KOPT-K1 (cell line): Measurements from ENCODE around the gene NEK11.

Source experiments
- H3K27ac ChIP-seq: fragments of 200-600 bp; sonication (generic); 2 replicates; pipeline ENCODE4 v1.5.1; 2016; ENCODE audit warnings: antibody characterized with exemption, mild to moderate bottlenecking, low read depth, low read length; ENCODE audit not compliant: poor library complexity, severe bottlenecking
- H3K36me3 ChIP-seq: fragments of 200-600 bp; sonication (generic); 2 replicates; pipeline ENCODE4 v1.5.1; 2017; ENCODE audit warnings: antibody characterized with exemption, mild to moderate bottlenecking, low read length, moderate library complexity; ENCODE audit not compliant: insufficient read depth
- H3K9me3 ChIP-seq: fragments of 200-600 bp; sonication (generic); 2 replicates; pipeline ENCODE4 v1.5.1; 2017; ENCODE audit warnings: antibody characterized with exemption, low read length, mild to moderate bottlenecking; ENCODE audit not compliant: insufficient read depth, poor library complexity, severe bottlenecking

NEK11 gene

DNA sequence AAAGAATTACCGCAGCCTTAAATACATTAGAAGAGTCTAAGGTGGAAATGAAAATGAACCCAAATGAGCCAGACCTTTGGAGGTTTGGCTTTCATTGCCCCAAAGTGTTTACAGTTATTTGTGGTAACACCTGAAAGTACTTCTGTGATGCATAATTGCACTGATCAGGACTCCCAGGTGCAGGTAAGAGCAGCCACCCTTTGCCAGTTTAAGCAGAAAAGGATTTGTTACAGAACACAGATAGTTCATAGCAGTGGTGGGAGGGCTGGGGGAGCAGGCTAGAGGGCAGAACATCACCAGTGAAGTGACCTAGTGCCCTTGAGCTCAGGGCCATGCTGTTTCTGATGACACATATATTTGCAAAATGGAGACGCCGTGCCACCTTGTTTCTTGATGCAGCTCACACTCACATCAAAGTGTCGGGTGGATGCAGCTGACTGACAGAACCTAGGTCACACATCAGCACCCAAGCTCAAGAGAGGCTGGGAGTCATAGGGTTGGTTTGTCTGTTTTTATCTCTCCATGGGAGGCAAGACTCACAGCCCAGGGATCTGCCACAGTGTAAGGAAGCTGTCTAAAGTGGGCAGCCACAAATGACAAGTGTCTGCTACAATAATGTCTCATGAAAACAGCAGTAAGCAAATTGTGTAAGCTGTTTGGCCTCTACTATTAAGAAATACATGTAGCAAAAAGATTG lies 49.1 kb downstream of the NEK11 start:
- Histone ChIP-seq H3K27ac (no peak overlapping the region), H3K9me3 (no peaks in the 10 kb centered on the region), H3K36me3 (no peaks in the 10 kb centered on the region)

DNA sequence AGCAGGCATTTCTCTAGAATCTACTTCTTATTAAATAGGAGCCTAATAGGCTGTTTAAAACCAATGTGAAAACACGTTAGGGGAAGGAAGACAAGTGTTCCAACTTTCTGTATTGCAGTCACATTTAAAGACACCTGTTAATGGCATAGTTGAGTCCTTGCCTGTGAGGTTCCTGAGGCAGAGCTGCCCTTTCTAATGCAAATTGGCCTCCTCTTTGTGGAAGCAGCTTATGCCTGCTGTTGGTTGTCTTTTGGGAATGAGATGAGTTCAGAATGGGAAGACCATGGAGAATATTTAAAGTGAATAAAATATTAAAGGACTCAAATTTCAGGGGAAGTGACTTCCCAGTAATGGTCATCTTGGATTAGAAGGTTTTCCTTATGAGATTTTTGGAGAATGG lies 51.2 kb downstream of the NEK11 start:
- no peaks in the 10 kb centered on the region for H3K9me3 ChIP-seq
- H3K27ac ChIP-seq, result no peak overlapping the region
- H3K36me3 ChIP-seq, result no peaks in the 10 kb centered on the region

DNA sequence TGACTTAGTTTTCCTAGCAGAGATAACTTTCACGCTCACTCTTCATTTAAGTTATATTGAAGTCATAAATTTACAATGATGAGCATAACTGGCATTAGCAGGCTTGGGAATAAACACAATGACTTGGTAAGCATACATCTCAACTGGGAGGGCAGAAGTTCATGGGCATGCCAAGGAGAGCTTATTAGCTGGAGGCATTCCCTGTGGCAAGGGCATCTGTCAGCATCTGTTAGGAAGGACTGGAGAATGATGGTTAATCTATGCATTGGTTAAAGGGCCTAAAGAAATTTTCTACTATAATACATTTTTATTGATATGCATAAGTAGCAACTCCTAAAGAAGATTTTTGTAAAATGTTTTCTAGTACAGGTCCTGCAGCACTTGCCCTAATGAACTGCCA lies 52.4 kb downstream of the NEK11 start:
- no peaks in the 10 kb centered on the region for H3K9me3 ChIP-seq
- no peaks in the 10 kb centered on the region for H3K36me3 ChIP-seq
- H3K27ac ChIP-seq, result no peak overlapping the region

- Histone ChIP-seq H3K36me3 (no peaks in the 10 kb centered on the region), H3K9me3 (no peaks in the 10 kb centered on the region), H3K27ac (no peak overlapping the region)
Measured at GRCh38 chr3:131081224-131081623, 54.5 kb downstream of the NEK11 start.

DNA sequence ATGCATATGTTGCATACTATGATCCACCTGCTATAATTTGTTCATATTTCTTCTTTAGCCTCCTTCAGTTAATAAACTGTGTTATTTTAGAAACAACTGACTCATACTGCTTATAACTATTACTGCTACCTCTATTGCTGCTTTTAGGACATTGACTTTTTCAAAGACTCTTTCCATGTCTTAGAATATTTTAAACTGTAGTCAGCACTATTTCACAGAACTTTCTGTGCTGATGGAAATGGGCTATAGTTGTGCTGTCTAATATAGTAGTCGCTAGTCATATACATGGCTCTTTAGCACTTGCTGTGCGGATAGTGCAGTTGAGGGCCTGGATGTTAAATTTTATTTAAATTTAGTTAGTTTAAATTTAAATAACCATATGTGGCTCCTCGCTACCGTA lies 55.6 kb downstream of the NEK11 start:
- Histone ChIP-seq H3K36me3 (no peaks in the 10 kb centered on the region), H3K9me3 (no peaks in the 10 kb centered on the region), H3K27ac (no peak overlapping the region)

DNA sequence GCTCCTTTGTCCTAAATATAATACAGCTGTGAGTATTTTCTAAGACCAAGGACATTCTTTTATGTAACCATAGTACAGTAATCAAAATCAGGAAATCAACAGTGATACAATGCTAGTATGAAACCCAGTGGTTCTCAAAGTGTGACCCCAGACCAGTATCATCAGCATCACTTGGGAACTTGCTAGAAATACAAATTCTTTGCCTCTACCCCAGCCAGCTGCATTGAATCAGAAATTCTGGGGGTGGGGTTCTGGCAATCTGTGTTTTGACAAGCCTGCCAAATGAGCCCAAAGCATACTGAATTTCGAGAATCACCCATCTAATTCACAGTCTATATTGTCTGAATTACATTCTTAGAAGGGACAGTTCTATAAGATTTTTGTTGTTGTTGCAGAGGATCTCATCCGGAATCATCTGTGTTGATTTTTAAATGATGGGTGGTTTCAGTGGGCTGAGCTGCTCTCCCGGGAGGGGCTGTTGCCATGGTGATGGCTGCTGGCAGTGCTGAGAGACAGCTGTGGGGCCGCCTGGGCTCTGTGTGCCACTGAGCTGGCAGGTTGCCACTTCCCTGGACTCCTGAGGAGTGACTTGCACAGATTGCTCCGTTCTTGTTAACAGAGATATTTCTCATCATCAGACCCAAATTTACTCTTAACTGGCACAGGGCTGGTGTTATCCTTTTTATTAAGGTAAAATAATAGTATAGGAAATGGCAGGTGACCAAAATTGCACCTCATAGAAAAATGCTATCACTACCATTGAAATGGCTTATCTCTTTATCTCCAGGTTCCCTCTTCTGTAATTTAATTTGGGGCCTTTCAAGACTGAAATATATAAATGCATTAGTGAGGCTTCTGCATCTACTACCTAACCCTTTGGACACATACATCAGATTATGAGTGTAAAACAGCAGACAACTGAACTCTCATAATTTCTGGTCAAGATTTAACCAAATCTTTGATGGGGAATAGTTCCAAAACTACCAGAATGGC lies 56.5 kb downstream of the NEK11 start:
- Histone ChIP-seq H3K9me3 (no peaks in the 10 kb centered on the region), H3K27ac (no peak overlapping the region), H3K36me3 (no peaks in the 10 kb centered on the region)

DNA sequence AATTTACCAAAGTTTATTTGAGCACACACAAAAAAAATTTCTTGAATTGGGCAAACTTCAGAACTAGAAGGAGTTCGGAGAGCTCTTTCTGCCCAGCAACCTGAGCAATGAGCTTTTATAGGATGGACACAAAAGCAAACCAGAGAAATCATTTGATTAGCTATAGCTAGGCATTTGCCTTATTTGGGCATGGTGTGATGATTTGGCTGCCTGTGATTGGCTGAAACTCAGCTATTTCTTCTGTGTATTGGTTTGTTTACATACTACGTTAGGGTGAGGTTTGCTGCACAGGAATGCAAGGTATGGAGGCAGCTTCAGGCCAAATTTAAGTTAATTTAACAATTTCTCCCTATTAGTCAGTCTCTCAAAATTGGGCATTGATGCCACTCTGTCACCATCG lies 65.1 kb downstream of the NEK11 start:
- H3K27ac ChIP-seq, result no peak overlapping the region
- no peaks in the 10 kb centered on the region for H3K36me3 ChIP-seq
- no peaks in the 10 kb centered on the region for H3K9me3 ChIP-seq

DNA sequence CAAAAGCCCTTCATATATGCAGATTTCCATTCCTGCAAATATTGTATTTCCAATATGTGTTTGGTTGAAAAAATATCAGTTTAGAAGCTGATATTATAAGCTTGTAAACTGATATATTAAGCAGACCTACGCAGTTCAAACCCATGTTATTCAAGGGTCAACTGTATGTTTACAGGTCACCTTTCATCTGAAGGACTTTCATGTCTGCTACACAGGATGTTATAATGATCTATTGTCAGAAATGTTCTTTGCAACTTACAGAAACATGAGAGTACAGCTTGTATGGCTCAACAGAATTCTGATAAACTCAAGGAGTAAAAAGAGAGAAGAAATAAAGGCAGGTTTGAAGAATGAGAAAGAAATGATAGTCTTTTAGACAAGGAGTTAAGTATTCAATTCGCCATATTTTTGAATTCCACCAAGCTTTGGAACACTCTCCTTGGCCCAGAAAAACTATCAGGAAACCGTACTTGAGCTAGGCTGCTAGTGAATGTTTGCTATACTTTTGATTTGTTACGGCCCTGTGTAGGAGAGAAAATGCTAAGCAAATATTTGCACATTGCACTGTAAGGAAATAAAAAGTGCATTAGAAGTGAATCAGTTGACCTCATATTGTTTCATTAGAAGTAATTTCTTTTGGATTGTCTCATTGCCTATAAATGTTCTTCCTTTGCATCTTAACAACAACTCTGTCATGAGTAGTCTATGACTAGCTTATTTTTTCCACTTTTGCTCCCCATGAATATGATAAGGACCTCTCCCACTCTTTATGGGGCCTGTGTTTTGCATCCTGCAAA lies 81.2 kb downstream of the NEK11 start:
- Histone ChIP-seq H3K27ac (no peak overlapping the region), H3K9me3 (no peaks in the 10 kb centered on the region), H3K36me3 (no peaks in the 10 kb centered on the region)

DNA sequence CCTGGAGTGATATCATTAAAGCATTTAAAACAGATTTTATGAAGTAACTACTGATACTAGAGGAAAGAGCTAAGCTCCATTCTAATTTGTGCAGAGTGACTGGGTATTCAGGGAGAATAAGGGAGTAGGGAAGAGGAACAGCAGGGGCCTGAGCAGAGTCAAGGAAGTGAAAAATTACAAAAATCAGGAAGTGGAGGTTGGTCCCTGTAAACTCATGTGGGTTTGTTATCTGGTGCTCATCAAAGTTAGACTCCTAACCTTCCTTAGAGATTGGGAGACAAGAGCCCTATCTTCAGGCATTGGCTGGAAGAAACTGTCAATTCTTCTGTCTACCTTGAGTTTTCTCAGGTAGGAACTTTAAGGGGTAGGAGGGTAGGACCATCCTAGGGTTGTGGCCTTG lies 82.5 kb downstream of the NEK11 start:
- no peaks in the 10 kb centered on the region for H3K36me3 ChIP-seq
- no peaks in the 10 kb centered on the region for H3K9me3 ChIP-seq
- H3K27ac ChIP-seq, result no peak overlapping the region

DNA sequence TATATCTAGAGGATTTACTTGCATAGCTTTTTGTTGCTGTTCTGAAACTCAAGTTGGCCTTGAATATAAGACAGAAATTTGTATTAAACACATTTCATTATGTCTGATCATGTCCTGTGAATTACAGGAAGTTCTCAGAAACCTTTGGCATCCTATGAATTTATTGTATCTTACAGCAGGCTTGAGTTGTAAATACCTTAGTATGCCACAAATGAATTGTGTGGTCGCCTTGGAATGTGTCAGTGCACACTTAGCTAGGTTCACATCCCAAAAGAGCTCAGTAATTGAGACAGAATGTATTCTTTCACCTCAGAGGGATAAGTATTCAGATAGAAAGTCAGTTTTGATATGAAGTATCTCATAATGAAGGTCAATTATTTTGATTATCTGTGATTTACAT lies 83.4 kb downstream of the NEK11 start:
- Histone ChIP-seq H3K27ac (no peak overlapping the region), H3K9me3 (no peaks in the 10 kb centered on the region), H3K36me3 (no peaks in the 10 kb centered on the region)

DNA sequence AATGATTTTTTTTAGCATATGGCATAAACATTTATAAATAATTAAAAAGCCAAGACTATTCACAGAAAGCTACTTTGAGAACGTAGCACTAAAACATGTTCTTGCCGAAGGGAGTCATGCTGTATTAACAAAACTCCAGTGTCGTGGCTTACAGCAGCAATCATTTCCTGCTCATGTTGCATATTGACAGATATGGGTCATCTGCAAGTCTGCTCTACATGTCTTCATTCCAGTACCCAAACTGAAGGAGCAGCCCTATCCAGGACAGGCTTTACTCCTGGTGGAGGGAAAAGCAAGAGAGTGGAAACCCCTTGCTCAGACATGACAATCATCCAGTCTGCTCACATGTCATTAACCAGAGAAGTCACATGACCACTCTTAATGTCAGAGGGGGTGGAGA lies 87.6 kb downstream of the NEK11 start:
- Histone ChIP-seq H3K36me3 (no peaks in the 10 kb centered on the region), H3K9me3 (no peaks in the 10 kb centered on the region), H3K27ac (no peak overlapping the region)

GRCh38 chr3:131125684-131126083 lies 99.0 kb downstream of the NEK11 start:
- H3K36me3 ChIP-seq, result no peaks in the 10 kb centered on the region
- H3K9me3 ChIP-seq, result peaks cover 12% of the 10 kb centered on the region
- no peak overlapping the region for H3K27ac ChIP-seq

GRCh38 chr3:131140891-131141290 lies 114.2 kb downstream of the NEK11 start:
- Histone ChIP-seq H3K27ac (no peak overlapping the region), H3K9me3 (no peaks in the 10 kb centered on the region), H3K36me3 (no peaks in the 10 kb centered on the region)

- no peak overlapping the region for H3K27ac ChIP-seq
- no peaks in the 10 kb centered on the region for H3K36me3 ChIP-seq
- no peaks in the 10 kb centered on the region for H3K9me3 ChIP-seq
Measured at GRCh38 chr3:131141770-131142169, 115.1 kb downstream of the NEK11 start.

DNA sequence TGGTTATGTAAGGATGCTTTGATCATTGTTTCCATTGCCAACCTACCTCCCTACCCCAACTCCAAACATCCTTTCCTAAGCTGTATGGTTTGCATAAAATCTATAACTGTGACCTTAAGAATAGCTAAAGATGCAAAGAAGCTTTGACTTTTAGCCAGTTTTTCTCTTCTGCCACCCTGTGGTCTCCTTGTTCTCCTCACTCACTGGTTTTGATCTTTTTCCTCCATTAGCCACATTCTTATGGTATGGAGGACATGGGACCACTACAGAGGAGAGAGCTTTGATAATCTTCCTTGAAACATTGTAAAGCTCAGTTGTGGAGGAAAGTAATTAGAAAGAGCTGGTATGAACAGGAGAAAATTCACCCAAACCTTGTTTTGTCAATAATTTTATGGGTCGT lies 115.9 kb downstream of the NEK11 start:
- Histone ChIP-seq H3K27ac (no peak overlapping the region), H3K36me3 (no peaks in the 10 kb centered on the region)

More for the DNA sequence above, 115.9 kb downstream of the NEK11 start:
- no peaks in the 10 kb centered on the region for H3K9me3 ChIP-seq
